Gastroesophageal sphincter (tissue), 3 donors: ENCODE data around the gene EML1.

Source experiments
- POLR2A ChIP-seq, 2 donors: fragments of 450-650 bp; IDR thresholded peaks; one replicate each; pipeline ENCODE4 v1.6.1; 2017; ENCODE audit warnings: antibody characterized with exemption in 2 of 2, mild to moderate bottlenecking in 2 of 2, moderate library complexity in 1 of 2
- POLR2AphosphoS5 ChIP-seq: sonication (generic); formaldehyde crosslinking; IDR thresholded peaks from one replicate; pipeline ENCODE4 v1.6.1; 2017; ENCODE audit warnings: antibody characterized with exemption
- TF ChIP-seq, protein P1 (sequence below), 4 experiments: fragments of 200-600 bp in 2 of 4; fragments of 450-650 bp in 2 of 4; sonication (generic) in 1 of 4; IDR thresholded peaks; one replicate each; pipeline ENCODE4 v1.5.1; 2017 to 2019; ENCODE audit warnings: antibody characterized with exemption in 4 of 4, mild to moderate bottlenecking in 2 of 4, moderate library complexity in 2 of 4

DNA sequence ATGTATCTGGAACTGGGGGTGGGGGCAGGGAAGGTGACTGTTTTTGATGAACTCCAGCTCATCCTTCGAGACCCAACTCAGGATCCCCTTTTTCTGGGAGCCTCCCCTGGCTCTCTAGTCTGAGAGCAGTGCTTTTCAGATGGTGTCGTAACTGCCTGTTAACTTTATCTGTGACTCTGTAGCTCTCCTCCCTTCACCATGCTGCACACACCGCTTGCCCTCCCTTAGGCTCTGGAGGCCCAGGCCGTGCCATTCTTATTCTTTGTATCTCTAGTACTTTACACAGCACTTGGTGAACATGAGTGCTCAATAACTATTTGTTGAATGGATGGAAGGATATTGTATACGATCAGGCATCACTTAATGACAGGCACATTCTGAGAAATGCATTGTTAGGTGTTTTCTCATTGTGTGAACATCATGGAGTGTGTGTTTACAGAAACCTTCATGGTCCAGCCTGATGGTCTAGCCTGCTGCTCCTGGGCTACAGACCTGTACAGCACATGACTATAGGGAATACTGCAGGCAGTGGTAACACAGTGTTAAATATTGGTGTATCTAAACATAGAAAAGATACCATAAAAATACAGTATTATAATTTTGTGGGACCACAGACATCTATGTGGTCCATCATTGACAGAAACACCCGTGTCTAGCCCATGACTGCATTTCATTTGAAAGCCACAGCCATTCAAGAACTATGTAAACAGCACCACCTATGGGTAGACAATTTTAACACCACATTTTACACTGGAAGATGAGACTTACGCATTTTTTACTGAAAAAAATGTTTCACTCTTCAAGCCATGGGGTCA, 91.8 kb downstream of the EML1 start:
- TF ChIP-seq, protein P1, sequence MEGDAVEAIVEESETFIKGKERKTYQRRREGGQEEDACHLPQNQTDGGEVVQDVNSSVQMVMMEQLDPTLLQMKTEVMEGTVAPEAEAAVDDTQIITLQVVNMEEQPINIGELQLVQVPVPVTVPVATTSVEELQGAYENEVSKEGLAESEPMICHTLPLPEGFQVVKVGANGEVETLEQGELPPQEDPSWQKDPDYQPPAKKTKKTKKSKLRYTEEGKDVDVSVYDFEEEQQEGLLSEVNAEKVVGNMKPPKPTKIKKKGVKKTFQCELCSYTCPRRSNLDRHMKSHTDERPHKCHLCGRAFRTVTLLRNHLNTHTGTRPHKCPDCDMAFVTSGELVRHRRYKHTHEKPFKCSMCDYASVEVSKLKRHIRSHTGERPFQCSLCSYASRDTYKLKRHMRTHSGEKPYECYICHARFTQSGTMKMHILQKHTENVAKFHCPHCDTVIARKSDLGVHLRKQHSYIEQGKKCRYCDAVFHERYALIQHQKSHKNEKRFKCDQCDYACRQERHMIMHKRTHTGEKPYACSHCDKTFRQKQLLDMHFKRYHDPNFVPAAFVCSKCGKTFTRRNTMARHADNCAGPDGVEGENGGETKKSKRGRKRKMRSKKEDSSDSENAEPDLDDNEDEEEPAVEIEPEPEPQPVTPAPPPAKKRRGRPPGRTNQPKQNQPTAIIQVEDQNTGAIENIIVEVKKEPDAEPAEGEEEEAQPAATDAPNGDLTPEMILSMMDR (IDR thresholded peaks at IDR 0.05) = peak; percentile 75 to 88 (median 78)
- TF ChIP-seq POLR2AphosphoS5 (no peak), POLR2A (IDR thresholded peaks at IDR 0.05) (no peak)
